Fibroblast of skin of left quadriceps (primary cell): ENCODE measurements around the gene JPH4.

ENCODE experiments used
- DNase-seq, 2 experiments: peaks; one replicate each; pipeline ENCODE4 v3.0.0-alpha.2; 2013; ENCODE audit warnings: low read depth in 2 of 2

Gene JPH4

GRCh38 chr14:23563473-23564180 is 15.0 kb downstream of the JPH4 start:
- no peak for DNase-seq

DNA sequence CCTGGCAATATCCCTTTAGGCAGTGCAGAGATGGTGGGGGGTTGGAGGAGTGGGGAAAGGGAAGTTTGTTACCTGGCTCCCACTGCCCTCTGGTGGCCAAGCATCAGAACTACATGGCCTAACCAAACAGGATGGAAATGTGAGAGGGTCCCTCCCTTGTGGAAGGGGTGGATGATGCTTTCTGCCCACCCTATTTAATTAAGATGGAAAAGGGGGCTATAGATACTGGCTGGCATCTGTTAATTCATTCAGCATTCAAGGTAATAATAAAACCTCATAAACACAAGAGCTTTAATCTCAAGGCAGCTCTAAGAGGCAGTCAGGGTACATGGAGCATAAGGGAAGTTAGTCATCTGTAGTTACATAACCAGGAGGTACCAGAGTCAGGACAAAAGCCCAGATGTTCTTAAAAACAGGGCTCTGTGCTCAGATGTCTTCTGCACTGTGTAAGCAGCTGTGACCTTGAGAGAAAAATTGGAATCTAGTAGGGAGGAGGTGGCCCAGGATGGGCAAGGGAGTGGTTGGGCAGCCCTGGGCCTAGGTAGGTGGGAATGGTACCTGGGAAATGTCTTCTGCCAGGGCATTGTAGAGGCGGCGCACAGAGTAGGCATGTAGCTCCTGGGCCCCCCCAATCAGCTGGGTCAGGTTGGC is 15.6 kb downstream of the JPH4 start:
- DNase-seq = no peak

DNA sequence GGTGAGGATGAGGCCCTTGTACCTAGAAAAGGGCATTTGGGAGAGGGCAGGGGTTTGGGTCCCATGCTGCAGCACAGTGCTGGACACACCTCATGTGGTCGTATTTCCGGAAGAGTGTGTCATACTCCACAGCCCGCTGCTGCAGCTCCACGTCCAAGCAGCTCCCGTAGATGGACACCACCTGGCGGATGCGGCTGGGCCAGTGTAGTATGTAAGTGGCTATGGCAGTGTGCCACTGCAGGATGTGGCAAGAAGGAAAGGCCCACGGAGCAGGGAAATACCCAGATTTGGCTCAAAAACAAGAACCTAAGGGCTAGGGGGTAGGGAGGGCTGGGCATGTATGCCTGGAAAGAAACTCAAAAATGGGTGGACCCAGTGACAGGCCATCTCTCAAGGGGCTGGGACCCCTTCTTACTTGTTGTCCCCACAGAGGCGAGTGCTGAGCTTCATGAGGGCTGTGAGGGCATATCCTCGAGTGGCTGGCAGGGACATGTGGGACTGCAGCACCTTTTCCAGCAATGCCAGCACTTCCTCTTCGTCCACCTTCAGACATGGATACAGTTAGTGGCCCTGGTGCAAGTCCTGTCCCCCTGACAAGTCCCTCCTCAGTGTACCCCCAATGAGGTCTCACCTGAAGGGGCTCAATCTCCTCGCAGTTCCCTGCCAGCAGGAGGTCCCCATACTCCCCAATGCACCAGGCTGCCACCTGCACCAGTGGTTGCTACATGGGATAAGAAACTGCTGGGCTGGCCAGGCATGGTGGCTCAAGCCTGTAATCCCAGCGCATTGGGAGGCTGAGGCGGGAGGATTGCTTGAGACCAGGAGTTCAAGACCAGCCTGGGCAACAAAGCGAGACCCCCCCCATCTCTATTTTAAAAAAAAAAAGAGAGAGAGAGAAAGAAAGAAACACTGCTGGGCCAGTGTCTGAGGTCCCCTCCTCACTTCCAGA is 16.4 kb downstream of the JPH4 start:
- no peak for DNase-seq

DNA sequence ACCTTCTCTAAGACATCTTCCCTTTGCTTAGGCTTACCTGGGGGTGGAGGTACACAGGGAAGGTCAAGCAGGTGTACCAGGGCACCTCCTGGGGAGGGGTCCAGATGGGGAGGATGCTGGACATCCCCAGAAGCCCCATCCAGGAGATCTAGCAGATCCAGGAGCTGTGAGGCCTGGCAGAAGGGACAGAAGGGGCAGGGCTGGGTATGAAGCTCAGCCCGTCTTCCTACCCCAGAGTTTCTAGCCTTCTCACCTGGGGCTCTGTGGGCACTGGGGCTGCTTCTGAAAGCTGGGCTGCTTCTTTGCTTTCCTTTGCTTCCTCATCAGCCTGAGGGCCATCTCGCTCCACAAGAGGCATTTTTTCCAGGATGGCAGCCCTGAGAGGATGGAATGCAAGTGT is 17.3 kb downstream of the JPH4 start:
- no peak for DNase-seq

- no peak for DNase-seq
Measured at GRCh38 chr14:23559926-23560520, 18.6 kb downstream of the JPH4 start.

GRCh38 chr14:23559010-23559925 is 19.3 kb downstream of the JPH4 start:
- DNase-seq = no peak

DNA sequence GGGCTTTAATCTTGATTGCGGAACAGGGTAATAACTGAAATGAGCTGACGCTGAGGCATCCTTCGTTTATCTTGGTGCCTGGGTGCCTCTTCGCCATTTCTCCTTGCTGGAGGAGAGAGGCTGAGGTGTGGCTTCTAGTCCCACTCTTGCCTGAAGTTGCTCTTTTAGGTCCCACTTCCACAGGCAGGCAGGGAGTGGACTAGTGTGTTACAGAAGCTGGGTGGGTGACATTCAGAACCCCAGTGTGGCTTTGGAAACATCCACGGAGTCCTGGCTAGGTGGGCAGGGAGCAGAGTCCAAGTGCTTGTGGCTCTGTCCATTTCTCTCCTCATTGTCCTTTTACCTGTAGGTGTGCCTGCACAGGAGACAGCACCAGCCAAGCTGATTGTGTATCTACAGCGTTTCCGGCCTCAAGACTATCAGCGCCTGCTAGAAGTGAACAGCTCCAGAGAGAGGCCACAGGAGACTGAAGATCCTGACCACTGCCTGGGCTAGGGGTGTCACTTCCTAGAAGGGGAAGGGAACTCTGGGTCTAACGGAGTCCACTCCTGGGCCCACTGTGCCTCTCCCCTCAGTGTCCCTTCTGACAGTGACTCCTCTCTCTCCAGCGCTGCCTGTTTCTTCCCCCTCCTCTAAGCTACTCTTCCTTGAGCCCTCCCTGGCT is 20.1 kb downstream of the JPH4 start:
- DNase-seq = no peak

DNA sequence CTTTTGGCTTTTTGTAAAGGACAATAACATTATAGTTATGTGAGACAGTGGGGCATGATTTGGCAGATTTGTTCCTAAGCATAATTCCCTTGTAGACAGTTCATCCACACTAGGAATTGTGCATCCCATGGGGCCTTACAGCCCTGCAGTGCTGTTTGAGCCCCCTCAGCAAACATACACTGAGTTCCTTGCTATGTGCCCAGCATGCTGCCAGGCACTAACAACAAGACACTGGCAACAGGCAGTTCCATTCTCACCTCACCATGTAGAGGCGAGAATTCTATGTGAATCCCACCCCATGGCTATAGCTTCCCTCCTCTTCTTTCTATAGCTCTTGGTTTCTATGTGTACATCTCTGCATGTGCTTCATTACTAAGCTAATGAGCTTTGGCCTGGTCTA is 20.6 kb downstream of the JPH4 start:
- no peak for DNase-seq

DNA sequence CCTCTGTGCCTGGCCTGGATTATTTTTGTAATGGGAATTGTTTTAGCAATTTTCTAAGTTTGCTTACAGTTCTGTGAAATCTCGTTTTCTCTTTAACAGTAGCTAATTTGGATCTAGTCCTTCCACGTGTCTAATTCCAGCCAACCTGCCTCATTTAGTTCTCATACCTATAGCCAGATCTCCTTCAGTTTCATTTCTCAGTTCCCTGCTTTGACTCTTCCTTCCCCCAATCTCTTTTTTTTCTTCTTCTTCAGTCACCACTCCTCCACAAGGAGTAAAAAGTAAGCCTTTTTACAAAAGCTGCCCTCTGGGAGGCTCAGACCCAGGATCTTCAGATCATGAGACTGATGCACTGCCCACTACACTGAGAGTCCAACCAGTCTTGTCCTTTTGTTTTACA is 21.1 kb downstream of the JPH4 start:
- DNase-seq = no peak

GRCh38 chr14:23556700-23557440 is 21.7 kb downstream of the JPH4 start:
- no peak for DNase-seq

DNA sequence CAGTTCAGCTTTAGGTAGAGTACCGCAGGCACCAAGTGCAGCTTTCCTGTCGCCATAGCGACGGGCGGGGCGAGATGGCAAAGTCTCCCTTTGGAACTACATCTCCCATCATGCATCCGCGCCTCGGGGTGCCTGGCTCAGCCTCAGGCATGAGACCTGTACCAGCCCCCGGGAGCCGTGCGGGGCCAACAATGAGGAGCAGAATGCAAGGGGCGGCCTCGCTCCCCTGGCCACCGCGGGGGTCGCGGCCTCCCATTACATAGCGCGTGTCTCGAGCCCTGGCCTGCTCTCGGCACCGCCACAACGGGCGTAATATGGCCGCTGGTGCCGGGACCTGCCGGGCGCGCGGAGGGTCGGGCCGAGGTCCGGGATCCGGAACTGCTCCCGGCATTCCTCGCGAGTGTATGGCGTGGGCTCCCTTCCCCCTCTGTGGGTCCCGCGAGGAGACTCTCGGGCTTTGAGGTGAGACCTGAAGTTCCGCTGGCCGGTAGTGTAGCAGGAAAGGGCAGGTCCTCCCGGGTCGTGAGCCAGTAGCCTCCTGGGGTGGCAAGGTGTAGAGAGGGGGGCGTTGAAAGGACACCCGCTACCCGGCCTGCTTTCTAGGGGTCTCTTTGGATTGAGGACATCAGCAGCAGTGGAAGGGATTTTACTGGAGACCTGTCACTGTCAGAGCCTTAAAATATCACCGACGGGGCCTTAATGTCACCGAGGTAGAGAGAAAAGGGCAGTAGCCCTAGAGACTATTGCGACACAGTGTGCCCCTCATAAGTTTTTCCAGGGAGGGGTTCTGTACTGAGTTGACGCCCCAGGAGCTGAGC is 22.5 kb downstream of the JPH4 start, which contains the start of gene THTPA:
THTPA (plus strand) TSS at position 390 of the 818 bp plus-strand sequence. CDS start 487 bp downstream, outside the sequence.
- DNase-seq = peak; percentile 66 to 74

GRCh38 chr14:23555533-23555881 is 23.1 kb downstream of the JPH4 start:
- no peak for DNase-seq

DNA sequence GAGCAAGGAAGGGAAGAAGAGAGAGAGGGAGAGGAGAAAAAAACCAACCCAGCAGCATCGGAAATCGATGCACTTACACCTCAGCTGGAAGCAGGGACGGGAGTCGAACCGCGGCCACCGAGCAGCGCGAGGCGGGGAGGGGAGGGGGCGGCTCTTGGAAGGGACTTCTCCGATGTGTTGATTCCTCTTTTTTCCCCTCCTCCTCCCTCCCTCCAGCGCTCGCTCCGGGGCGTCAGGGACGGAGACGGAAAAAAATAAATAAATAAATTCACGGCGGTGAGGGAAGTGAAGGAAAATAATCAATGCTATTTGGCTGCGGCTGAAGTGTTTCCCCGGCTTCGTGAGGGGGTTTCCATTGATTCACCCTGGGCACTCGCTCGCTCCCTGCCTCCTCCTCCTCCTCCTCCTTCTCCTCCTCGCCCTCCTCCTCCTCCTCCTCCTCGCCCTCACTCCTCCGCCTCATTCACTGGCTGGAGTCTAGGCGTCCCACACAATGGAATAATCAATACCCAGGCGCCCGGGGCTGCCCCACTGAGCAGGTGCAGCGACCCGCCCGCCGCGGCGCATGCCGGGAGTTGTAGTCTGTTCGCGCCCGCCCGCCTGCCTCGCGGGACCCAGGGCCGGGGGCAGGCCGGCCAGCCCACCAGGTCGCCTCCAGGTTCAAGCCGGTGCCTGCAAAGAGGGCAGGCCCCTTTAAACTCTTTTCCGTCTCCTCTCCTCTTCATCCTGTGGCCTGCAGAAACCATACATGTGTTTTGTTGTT is 27.1 kb downstream of the JPH4 start, which contains the start of gene ZFHX2:
ZFHX2 (minus strand) TSS at position 500 of the 763 bp plus-strand sequence. CDS start 16,440 bp downstream, outside the sequence.
- DNase-seq = peak in 1 of 2 experiments; percentile 24

GRCh38 chr14:23550812-23551265 is 27.8 kb downstream of the JPH4 start:
- DNase-seq = no peak

DNA sequence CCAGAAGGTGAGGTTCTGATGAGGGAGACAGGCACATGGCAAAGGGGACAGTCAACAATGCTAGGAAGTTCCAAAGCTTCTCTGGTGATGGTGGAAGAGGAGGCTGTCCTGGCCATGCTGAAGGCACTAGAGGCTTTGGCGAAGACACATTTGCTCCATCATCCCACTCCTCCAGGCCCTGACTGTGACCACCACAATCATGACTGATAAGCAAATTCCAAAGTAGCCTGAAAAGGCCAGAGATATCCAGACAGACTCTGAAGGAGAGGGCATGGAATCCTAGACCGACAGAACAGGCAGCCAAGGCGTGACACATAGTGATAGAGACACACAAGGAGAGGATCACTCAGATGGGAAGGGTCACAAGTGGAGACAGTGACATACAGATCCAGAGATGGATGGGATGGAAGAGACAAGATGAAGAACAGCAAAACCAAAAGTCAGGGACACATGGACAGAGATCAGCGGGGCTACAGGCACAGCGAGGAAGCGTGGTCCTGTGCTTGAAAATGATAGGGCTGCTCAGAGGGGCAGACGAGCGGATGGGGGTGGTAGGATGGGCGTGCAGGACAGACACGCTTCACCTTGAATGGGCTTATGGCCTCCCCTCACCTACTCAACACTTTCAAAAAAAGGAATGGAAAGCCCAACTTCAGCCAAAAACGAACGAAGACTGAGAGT is 28.3 kb downstream of the JPH4 start:
- DNase-seq = no peak

DNA sequence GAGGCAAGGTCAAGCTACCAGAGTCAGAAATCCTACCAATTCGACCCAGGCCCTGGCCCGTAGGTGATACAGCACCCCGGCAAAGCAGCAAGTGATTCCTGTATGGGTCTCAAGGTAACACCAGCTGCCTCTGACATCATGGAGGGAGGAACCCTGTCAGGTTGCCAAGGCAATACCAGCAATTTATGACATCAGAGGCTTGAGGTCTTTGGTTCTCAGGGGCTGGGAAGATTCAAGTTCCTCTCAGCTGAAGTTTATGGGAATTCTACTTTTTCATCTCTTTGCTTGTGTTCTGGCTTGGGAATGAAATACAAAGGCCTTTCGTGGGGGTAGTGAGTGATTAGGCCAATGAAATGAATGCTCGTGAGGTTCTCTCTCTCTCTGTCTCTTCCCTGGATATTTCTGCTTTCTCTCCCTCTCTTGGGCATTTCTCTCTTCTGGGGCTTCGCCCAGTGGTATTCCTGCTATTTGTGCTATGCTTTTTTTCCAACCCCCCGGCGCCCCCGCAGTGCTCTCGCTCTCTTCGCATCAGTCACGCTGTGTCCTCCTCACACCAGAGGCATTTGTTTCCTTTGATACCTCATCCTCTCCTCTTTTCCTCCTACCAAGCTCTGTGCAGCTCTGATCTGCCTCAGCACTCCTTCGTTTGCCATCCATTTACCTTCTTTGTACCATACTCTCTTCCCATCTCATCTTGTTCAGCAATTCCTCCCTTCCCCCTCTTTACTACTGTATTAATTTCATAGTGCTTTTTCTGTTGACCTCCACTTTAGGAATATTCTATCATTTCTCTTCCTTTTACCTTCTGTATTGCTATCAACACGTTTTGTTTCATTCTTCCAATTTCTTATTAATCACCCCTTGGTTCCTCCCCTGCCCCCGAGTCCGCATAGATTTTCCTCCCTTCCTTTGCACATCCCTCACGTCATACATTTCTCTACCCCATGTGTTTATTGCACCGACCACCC is 30.0 kb downstream of the JPH4 start:
- DNase-seq = no peak
